ENCODE measurements around the gene BCR. TPM values are rescaled to one million over a fixed set of nuclear protein-coding genes. Genes with fewer than 3 reads are reported as not detected.
A peak's percentile ranks its signal among the peaks of the same experiment; 100 is the strongest.

BCR gene
- total and polyA plus RNA-seq, 10 donors = 15.2 to 64.8 (median 50.7) TPM

DNA sequence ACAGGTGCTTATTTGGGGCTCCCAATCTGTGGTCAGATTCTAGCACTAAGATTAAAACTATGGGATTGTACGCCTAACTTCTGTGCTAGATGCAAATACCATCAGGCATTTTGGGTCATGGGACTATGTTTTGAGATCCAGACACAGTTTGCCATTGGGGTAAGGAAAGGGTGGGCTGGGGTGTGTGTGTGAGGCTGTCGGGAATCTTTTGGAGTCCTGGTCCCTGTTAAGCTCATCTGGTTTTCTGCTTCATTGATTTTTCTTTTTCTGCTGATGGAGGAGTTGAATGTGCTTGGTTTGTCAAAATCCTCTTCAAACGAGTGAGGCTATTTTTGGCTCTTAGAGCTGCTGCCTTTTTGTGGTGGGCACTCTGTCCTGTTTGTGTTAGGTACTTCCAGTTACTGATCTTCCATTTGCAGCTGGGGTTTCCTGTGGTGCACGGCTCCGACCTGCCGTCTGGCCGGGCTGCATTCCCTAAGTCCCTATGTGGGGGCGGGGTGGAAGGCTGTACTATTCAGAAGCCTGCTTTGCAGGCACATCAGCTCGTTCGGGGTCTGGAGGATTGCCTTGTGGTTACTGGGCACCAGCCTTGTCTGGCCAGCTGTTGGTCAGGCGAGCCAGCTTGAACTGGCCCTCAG is 2.9 kb downstream of the BCR start:
- no peaks in the 10 kb centered on the region for H3K27me3 ChIP-seq (replicated peaks in 1 of 7)
- peak overlapping the region in 5 of 8 donors; percentile 15 to 89 (median 81) for H3K27ac ChIP-seq
- no peak for DNase-seq
- peak overlapping the region in 7 of 8 donors; percentile 63 to 86 (median 66) for H3K4me3 ChIP-seq
- H3K36me3 ChIP-seq = peaks cover 0 to 6% (median 2%) of the 10 kb centered on the region in 6 donors
- peaks cover 52 to 92% (median 87%) of the 10 kb centered on the region in 6 donors for H3K4me1 ChIP-seq
- H3K9me3 ChIP-seq = no peaks in the 10 kb centered on the region
- TF ChIP-seq CTCF (IDR thresholded peaks at IDR 0.05 in 8 of 11, conservative IDR thresholded peaks at IDR 0.05 in 3 of 11) = no peak
- TF ChIP-seq POLR2A (IDR thresholded peaks at IDR 0.05) = no peak
- TF ChIP-seq POLR2AphosphoS5 (IDR thresholded peaks at IDR 0.05) = no peak
- WGBS, 5 donors = 8 to 18% (median 13%) methylated on average over 11 of the region's 11 CpGs
- intact Hi-C loops (cut with DNase I; ENCODE audit: low total_unique reads) = loop anchor here (10.0 kb wide), 1 partner anchor 62 kb away; no protein-coding TSS in a partner anchor

DNA sequence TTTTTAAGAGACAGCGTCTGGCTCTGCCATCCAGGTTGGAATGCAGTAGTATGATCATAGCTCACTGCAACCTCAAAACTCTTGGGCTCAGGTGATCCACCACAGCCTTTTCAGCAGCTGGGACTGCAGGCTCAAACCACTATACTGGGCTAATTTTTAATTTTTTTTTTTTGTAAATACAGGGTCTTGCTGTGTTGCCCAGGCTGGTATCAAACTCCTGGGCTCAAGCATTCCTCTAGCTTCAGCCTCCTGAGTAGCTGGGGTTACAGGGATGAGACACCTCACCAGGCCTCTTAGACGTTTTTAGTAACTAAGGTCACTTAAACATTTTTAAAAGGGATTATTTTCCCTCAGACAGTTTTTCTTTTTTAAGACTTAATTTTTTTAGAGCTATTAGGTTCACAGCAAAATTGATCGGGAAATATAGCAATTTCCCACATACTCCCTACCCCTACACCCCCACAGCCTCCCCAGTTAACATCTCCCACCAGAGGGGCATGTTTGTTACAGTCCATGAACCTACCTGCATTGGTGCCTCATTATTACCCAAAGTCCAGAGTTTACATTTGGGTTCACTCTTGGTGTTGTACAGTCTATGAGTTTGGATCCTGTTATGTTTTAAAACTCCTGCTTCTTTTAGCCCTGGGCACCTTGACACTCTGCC is 3.9 kb downstream of the BCR start:
- Histone ChIP-seq H3K4me1 (peaks cover 44 to 85% (median 76%) of the 10 kb centered on the region in 6 donors), H3K36me3 (peaks cover 0 to 17% (median 3%) of the 10 kb centered on the region in 6 donors), H3K27me3 (replicated peaks in 1 of 7) (no peaks in the 10 kb centered on the region), H3K4me3 (peak overlapping the region in 2 of 8 donors; percentile 66 to 86), H3K9me3 (no peaks in the 10 kb centered on the region), H3K27ac (peak overlapping the region in 3 of 8 donors; percentile 84 to 89 (median 85))
- TF ChIP-seq POLR2A (IDR thresholded peaks at IDR 0.05) (no peak), CTCF (IDR thresholded peaks at IDR 0.05 in 8 of 11, conservative IDR thresholded peaks at IDR 0.05 in 3 of 11) (no peak), POLR2AphosphoS5 (IDR thresholded peaks at IDR 0.05) (no peak)
- no peak for DNase-seq
- intact Hi-C loops (cut with DNase I; ENCODE audit: low total_unique reads) = loop anchor here (10.0 kb wide), 1 partner anchor 61 kb away; no protein-coding TSS in a partner anchor
- 48 to 71% (median 64%) methylated on average over 3 of the region's 3 CpGs for WGBS, 5 donors

DNA sequence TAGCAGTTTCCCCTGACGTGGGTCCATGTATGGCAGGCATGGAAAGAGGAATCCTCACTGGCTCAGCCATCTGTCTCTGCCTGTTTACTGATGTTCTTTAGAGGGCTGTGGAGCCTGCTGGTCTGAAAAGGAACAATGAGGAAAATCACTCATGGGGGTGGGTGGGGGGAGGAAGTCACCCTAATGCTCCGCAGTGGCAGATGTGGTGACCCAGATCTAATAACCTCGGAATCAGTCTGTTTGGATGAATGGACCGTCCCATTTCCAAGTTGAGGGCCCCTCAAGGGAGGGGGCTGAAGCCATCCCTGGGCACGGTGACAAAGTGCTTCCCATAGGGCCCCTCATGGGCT is 4.4 kb downstream of the BCR start:
- 33 to 60% (median 52%) methylated on average over 3 to 5 of the region's 5 CpGs for WGBS, 5 donors
- Histone ChIP-seq H3K27me3 (replicated peaks in 1 of 7) (no peaks in the 10 kb centered on the region), H3K9me3 (no peaks in the 10 kb centered on the region), H3K4me1 (peaks cover 40 to 80% (median 71%) of the 10 kb centered on the region in 6 donors), H3K4me3 (peak overlapping the region in 1 of 8 donors; percentile 53), H3K36me3 (peaks cover 0 to 22% (median 4%) of the 10 kb centered on the region in 6 donors), H3K27ac (peak overlapping the region in 6 of 8 donors; percentile 71 to 85 (median 80))
- intact Hi-C loops (cut with DNase I; ENCODE audit: low total_unique reads) = loop anchor here (10.0 kb wide), 1 partner anchor 60 kb away; no protein-coding TSS in a partner anchor
- DNase-seq = no peak
- TF ChIP-seq CTCF (IDR thresholded peaks at IDR 0.05 in 8 of 11, conservative IDR thresholded peaks at IDR 0.05 in 3 of 11) (no peak), POLR2A (IDR thresholded peaks at IDR 0.05) (no peak), POLR2AphosphoS5 (IDR thresholded peaks at IDR 0.05) (no peak)

GRCh38 chr22:23187211-23187610 is 6.9 kb downstream of the BCR start:
- WGBS, 5 donors = 30 to 71% (median 57%) methylated on average over 4 of the region's 4 CpGs
- intact Hi-C loops (cut with DNase I; ENCODE audit: low total_unique reads) = loop anchor here (10.0 kb wide), 1 partner anchor 58 kb away; no protein-coding TSS in a partner anchor

More at GRCh38 chr22:23187211-23187610, 6.9 kb downstream of the BCR start:
- Histone ChIP-seq H3K36me3 (peaks cover 0 to 41% (median 4%) of the 10 kb centered on the region in 6 donors), H3K27ac (peak overlapping the region in 2 of 8 donors; percentile 84 to 85), H3K27me3 (replicated peaks in 1 of 7) (no peaks in the 10 kb centered on the region), H3K4me1 (peaks cover 30 to 81% (median 58%) of the 10 kb centered on the region in 6 donors), H3K4me3 (no peak overlapping the region), H3K9me3 (no peaks in the 10 kb centered on the region)
- DNase-seq = no peak
- no peak for TF ChIP-seq CTCF (IDR thresholded peaks at IDR 0.05 in 8 of 11, conservative IDR thresholded peaks at IDR 0.05 in 3 of 11)
- no peak for TF ChIP-seq POLR2AphosphoS5 (IDR thresholded peaks at IDR 0.05)
- TF ChIP-seq POLR2A (IDR thresholded peaks at IDR 0.05) = no peak
